ENCODE data around the gene COL1A2.

GRCh38 chr7:94396596-94396995, 1.9 kb downstream of the COL1A2 start:
- TF ChIP-seq CTCF (IDR thresholded peaks at IDR 0.05; ENCODE audit: insufficient read depth, low read depth, low read length) (no peak), EZH2 (IDR thresholded peaks at IDR 0.05; ENCODE audit: insufficient read depth, low read length) (no peak)
